Vagina (tissue), 2 donors: ENCODE results near the gene ZMIZ1.

Experiments
- POLR2A ChIP-seq, 2 donors: fragments of 450-650 bp; IDR thresholded peaks; one replicate each; pipeline ENCODE4 v1.6.1; 2017; ENCODE audit warnings: antibody characterized with exemption in 2 of 2, mild to moderate bottlenecking in 2 of 2, moderate library complexity in 2 of 2
- POLR2AphosphoS5 ChIP-seq, 2 donors: sonication (generic); formaldehyde crosslinking; IDR thresholded peaks; one replicate each; pipeline ENCODE4 v1.9.0; 2017; ENCODE audit warnings: antibody characterized with exemption in 2 of 2, mild to moderate bottlenecking in 2 of 2, low read depth in 1 of 2; ENCODE audit not compliant: insufficient read depth in 1 of 2
- TF ChIP-seq, protein P1 (sequence below), 3 experiments: fragments of 450-650 bp in 2 of 3; fragments of 200-600 bp in 1 of 3; sonication (generic) in 1 of 3; IDR thresholded peaks; one replicate each; pipeline ENCODE4 v1.5.1; 2017 to 2019; ENCODE audit warnings: antibody characterized with exemption in 3 of 3, mild to moderate bottlenecking in 2 of 3, moderate library complexity in 2 of 3

GRCh38 chr10:79235765-79236432, 167.1 kb downstream of the ZMIZ1 start:
- TF ChIP-seq, protein P1, sequence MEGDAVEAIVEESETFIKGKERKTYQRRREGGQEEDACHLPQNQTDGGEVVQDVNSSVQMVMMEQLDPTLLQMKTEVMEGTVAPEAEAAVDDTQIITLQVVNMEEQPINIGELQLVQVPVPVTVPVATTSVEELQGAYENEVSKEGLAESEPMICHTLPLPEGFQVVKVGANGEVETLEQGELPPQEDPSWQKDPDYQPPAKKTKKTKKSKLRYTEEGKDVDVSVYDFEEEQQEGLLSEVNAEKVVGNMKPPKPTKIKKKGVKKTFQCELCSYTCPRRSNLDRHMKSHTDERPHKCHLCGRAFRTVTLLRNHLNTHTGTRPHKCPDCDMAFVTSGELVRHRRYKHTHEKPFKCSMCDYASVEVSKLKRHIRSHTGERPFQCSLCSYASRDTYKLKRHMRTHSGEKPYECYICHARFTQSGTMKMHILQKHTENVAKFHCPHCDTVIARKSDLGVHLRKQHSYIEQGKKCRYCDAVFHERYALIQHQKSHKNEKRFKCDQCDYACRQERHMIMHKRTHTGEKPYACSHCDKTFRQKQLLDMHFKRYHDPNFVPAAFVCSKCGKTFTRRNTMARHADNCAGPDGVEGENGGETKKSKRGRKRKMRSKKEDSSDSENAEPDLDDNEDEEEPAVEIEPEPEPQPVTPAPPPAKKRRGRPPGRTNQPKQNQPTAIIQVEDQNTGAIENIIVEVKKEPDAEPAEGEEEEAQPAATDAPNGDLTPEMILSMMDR (IDR thresholded peaks at IDR 0.05): no peak
- TF ChIP-seq POLR2A (IDR thresholded peaks at IDR 0.05) (no peak), POLR2AphosphoS5 (IDR thresholded peaks at IDR 0.05; ENCODE audit: insufficient read depth in 1 of 2, low read depth in 1 of 2) (no peak)
